Measurements from ENCODE around the gene AGAP2.
A peak's percentile ranks its signal among the peaks of the same experiment; 100 is the strongest.

Gene AGAP2

GRCh38 chr12:57751788-57752667 is 13.5 kb upstream of the AGAP2 start, which contains the start of gene CDK4:
Gene CDK4 (minus strand): TSS chr12:57752310. CDS start chr12:57751717, 593 bp downstream.
- peak; percentile 100 for DNase-seq

DNA sequence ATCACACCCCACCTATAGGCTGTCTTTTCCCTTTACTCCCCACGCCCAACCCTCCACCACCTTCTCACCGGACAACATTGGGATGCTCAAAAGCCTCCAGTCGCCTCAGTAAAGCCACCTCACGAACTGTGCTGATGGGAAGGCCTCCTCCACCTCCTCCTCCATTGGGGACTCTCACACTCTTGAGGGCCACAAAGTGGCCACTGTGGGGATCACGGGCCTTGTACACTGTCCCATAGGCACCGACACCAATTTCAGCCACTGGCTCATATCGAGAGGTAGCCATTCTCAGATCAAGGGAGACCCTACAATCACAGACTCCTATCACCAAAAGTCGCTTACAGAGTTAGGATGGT is 12.9 kb upstream of the AGAP2 start:
- DNase-seq, result no peak

DNA sequence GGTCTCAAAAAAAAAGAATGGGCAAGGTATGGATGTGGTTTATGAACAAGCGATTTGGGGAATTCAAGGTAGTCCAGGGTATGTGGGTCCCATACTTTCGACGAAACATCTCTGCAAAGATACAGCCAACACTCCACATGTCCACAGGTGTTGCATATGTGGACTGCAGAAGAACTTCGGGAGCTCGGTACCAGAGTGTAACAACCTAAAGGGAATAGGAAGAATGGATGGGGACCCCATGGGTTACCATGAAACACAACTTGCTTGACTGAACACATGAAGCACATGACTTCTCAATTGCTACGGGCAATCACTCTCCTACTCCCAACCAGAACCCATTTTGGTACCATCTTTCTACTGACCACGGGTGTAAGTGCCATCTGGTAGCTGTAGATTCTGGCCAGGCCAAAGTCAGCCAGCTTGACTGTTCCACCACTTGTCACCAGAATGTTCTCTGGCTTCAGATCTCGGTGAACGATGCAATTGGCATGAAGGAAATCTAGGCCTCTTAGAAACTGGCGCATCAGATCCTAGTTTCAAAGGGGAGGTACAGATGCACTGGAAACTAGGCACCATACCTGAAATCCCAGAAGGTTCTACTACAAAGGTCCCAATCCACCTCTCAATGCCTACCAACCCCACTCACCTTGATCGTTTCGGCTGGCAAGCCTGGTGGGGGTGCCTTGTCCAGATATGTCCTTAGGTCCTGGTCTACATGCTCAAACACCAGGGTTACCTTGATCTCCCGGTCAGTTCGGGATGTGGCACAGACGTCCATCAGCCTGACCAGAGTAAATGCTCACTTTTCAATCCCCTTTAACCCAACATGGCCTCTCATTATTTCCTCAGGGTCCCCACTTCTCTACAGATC is 12.3 kb upstream of the AGAP2 start:
- no peak for DNase-seq

GRCh38 chr12:57749061-57749460 is 10.5 kb upstream of the AGAP2 start:
- DNase-seq, result no peak

DNA sequence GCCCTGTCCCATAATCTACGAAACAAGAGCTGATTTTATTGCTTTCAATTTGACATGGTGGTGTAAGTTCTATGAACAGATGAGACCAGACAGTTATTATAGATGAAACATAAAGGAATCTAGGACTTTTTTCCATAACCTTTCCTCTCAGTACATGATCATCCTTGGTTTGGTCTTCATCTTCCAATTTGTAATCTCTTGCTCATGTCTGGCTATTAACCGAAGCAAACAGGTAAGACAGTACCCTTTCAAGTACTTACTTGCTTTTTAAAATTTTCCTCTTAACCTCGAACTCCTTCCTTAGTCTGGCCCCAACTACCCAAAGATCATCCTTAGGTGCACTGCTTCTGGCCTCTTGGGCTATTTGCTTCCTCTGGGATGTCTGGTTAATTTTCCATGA is 7.5 kb upstream of the AGAP2 start:
- no peak for DNase-seq

- DNase-seq, result peak; percentile 97
Measured at GRCh38 chr12:57745485-57745881, 6.9 kb upstream of the AGAP2 start.

- DNase-seq, result peak; percentile 100
Measured at GRCh38 chr12:57744777-57745484, 6.4 kb upstream of the AGAP2 start, which contains the start of gene TSPAN31. Gene TSPAN31 (plus strand): TSS chr12:57745039. CDS start chr12:57745155, 116 bp downstream.

- DNase-seq, result peak; percentile 100
Measured at GRCh38 chr12:57744194-57744776, 5.7 kb upstream of the AGAP2 start.

- no peak for DNase-seq
Measured at GRCh38 chr12:57743769-57744168, 5.2 kb upstream of the AGAP2 start.

DNA sequence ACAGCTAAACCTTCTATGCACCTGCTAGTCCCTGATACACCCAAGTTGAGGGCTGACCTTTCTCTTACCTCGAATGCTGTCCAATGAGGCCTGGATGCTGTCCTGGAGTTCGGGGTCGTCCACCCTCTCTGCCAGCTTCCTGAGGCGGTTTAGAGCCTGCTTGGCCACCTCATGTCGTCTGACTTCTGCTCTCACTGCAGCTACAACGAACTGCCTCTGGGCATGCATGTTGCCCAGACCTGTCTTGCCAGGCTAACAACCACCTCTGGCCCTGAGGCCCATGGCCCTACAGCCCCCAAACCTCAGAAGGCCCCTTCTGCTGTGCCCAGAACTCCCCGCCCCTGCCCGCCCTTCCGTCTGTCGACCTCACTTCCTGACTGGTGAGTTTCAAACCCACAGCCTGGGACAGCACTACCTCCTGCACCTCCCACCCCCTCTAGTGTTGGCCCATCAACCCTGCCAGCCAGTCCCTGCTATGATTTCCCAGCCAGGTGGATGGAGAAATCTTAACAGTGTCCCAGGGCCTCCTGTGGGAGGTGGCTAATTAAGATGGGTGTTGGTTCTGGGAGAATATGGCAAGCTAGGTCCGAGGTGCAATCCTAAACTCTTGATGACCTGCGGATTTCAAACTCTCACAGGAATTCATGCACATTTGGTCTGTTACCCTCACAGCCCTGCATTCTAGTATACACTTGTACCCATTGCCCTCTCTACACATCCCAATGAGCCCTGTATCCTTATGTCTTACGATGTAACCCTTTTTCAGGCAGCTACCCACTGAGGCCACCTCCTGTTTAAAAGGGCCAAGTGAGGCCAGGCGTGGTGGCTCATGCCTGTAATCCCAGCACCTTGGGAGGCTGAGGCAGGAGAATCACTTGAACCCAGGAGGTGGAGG is 3.5 kb upstream of the AGAP2 start:
- no peak for DNase-seq

- no peak for DNase-seq
Measured at GRCh38 chr12:57741413-57741789, 2.9 kb upstream of the AGAP2 start.

- DNase-seq, result no peak
Measured at GRCh38 chr12:57740656-57741412, 2.3 kb upstream of the AGAP2 start.

DNA sequence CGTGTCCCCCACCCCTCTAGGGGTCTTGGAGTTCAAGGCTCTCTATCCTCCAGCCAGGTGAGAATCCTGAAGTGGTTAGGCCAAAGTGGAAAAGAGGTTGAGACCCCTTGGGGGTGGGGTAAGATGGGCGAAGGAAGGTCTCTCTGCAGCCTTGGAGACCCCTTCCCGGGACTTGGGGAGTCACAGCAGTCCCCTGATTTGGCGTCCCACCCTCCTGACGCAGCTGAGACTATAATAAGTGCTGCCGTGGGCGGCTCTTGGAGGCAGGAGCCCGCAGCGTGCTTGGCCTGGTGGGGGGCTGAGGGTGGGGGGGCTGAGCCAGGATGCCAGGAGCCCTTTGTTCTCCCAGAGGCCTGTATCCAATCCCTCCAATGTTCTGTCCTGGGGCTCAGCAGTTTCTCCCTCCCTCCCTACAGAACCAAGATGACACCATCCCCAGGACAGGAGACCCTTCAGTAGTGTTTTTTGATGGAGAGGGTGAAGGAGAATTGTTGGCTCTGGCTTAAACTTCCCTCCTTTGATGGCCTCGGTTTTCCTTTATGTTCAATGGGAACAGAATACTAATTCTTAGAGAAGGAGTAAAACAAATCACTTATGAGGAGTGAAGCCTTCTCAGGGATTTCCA is 1.5 kb upstream of the AGAP2 start:
- no peak for DNase-seq

DNA sequence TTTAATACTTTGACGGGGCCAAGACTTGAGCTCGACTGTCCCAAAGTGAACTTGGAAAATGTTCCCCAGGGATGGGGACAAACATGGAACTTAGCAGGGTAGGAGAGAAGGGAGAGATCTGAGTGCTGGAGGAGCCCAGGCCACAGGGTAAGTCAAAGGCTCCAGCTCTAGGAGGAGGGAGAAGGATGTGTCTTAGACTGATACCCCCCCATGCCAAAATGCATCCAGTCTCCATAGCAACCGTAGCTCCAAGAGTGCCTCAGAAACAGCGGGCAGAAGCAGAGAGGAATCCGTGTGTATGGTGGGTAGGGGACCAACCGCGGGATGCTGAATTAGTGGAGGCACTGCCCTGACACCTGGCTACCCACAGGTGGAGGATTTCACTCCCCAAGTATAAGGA is 845 bp upstream of the AGAP2 start:
- no peak for DNase-seq

- DNase-seq, result no peak
Measured at GRCh38 chr12:57737467-57738460, 778 bp downstream of the AGAP2 start.

DNA sequence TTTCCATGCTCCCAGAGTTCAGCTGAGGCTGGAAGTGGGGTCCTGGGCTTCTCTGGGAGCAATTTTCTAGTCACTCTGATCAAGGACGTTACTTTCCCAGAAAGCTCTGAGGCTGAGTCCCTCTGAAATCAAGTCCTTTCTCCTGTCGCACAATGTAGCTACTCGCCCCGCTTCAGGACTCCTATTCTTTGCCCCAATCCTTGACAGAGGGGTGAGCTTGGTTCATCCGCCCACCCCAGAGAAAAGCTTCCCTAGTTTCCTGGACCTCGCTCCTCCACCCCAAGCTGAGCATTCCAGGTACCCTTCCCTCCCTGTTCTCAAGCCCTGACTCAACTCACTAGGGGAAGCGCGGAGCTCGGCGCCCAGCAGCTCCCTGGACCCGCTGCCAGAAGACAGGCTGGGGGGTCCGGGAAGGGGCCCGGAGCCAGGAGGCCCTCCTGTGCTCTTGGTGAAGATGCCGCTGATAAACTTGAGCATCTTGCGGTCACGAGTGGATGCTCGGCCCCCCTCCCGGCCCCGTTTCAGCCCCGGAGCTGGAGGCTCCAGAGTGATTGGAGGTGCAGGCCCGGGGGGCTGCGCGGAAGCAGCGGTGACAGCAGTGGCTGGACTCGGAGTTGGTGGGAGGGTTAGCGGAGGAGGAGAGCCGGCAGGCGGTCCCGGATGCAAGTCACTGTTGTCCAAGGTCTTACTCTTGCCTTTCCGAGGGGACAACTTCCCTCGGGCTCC is 1.6 kb downstream of the AGAP2 start:
- no peak for DNase-seq

DNA sequence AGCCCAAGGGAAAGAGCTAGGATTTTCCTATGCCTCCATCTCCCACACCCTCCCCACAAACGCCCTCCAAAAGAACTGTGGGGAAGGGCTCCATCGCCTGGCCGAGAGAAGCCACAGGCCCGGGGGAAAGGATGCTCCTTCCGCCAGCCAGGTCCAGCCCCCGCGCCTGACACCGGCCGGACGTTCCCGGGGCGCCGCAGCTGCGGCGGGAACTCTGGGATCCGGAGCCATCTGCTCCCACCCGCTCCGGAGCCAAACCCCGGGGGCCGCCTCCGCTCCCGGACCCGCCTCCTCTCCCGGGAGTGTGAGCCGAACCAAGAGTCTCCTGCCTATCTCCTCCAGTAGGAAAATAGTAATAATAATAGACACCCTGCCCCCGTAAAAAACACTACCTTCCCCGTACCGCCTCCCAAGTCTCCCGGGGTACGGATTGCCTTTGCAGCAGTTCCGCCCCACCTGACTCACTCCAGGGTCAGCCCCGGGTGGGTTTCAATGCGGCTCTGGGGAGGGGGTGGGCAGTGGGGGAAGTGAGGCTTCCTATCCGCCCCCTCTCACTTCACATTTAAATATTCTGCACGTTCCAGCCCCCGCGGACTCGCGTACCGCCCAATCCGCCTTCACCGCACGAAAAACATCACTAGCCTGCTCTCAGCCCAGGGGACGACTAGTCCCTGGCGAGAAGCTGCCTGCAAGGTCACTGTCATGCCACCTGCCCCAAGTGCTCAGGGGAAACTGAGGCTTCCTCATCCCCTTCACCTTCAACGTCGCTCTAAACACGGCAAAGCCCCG is 2.4 kb downstream of the AGAP2 start:
- DNase-seq, result no peak
